ENCODE data around the gene LRP11.

DNA sequence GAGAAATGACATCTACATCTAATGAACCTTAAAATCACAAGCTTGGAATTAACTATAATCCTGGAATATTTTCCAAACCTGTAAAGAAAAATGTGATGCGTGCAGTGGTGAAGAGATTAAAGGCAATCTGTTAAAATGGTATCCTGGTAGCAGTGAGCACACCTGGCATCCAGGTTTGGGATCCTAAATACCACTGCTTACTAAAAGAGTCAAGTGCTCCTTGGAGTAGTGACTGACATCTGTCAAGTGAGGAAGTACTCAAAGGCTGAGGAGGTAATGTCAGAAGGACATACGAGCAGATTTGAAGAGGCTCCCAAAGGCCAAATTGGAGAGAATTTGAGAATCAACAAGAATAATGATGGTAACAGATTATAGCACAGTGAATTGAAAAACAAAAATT, 81.8 kb downstream of the LRP11 start:
- TF ChIP-seq, protein P1, sequence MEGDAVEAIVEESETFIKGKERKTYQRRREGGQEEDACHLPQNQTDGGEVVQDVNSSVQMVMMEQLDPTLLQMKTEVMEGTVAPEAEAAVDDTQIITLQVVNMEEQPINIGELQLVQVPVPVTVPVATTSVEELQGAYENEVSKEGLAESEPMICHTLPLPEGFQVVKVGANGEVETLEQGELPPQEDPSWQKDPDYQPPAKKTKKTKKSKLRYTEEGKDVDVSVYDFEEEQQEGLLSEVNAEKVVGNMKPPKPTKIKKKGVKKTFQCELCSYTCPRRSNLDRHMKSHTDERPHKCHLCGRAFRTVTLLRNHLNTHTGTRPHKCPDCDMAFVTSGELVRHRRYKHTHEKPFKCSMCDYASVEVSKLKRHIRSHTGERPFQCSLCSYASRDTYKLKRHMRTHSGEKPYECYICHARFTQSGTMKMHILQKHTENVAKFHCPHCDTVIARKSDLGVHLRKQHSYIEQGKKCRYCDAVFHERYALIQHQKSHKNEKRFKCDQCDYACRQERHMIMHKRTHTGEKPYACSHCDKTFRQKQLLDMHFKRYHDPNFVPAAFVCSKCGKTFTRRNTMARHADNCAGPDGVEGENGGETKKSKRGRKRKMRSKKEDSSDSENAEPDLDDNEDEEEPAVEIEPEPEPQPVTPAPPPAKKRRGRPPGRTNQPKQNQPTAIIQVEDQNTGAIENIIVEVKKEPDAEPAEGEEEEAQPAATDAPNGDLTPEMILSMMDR (IDR thresholded peaks at IDR 0.05), result no peak
- TF ChIP-seq POLR2A (IDR thresholded peaks at IDR 0.05) (no peak), EP300 (IDR thresholded peaks at IDR 0.05) (no peak)
